AG09309 (cell line): Measurements from ENCODE around the gene BICRA.
"Not testable (repeated sequence)": the region's sequence is repeated elsewhere in the genome, so short reads cannot be mapped to it uniquely, and the experiment has no call there.

Experiments
- DNase-seq: peaks from one replicate; pipeline ENCODE4 v3.0.0-alpha.2; 2010; ENCODE audit warnings: low read depth
- H3K4me3 ChIP-seq: 2 replicates; pipeline ENCODE4 v1.5.1; 2011; ENCODE audit warnings: mild to moderate bottlenecking, low read depth, low read length, moderate library complexity; ENCODE audit not compliant: control insufficient read depth
- TF ChIP-seq, protein P1 (sequence below): IDR thresholded peaks from 2 replicates; pipeline ENCODE4 v1.5.1; 2011; ENCODE audit warnings: mild to moderate bottlenecking, low read depth, low read length, inconsistent platforms; ENCODE audit not compliant: insufficient read depth, control insufficient read depth; ENCODE audit errors: missing control alignments

The BICRA gene

GRCh38 chr19:47740866-47741519, 132.1 kb downstream of the BICRA start:
- H3K4me3 ChIP-seq: no peak overlapping the region
- TF ChIP-seq, protein P1, sequence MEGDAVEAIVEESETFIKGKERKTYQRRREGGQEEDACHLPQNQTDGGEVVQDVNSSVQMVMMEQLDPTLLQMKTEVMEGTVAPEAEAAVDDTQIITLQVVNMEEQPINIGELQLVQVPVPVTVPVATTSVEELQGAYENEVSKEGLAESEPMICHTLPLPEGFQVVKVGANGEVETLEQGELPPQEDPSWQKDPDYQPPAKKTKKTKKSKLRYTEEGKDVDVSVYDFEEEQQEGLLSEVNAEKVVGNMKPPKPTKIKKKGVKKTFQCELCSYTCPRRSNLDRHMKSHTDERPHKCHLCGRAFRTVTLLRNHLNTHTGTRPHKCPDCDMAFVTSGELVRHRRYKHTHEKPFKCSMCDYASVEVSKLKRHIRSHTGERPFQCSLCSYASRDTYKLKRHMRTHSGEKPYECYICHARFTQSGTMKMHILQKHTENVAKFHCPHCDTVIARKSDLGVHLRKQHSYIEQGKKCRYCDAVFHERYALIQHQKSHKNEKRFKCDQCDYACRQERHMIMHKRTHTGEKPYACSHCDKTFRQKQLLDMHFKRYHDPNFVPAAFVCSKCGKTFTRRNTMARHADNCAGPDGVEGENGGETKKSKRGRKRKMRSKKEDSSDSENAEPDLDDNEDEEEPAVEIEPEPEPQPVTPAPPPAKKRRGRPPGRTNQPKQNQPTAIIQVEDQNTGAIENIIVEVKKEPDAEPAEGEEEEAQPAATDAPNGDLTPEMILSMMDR: no peak

DNA sequence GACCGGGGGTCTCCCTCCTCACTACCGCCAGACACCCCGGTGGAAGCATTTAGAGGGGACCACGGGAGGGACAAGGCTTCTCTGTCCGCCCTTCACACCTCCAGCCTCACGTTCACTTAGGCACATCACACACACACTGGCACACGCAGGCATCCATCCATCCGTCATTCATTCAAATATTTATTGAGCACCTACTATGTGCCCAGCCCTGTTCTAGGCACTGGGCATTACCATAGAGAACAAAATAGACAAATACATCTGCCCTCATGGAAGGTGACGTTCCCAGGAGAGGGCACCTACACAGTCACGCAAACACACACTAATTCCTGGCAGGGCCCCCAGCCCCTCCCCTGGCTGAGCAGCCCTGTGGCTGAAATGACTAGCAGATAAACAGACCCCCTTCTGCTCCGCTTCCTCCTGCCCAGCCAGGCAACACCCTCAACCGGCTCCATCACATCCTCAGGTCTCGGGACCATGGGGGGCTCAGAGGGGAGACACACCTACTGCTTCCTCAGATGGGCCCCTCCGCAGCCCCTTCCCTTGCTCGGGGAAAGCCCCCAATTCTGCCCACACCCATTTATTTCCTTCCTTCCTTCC, 132.7 kb downstream of the BICRA start:
- TF ChIP-seq, protein P1: no peak
- no peak overlapping the region for H3K4me3 ChIP-seq
- no peak for DNase-seq

More at GRCh38 chr19:47740866-47741519, 132.1 kb downstream of the BICRA start:
- DNase-seq: no peak

DNA sequence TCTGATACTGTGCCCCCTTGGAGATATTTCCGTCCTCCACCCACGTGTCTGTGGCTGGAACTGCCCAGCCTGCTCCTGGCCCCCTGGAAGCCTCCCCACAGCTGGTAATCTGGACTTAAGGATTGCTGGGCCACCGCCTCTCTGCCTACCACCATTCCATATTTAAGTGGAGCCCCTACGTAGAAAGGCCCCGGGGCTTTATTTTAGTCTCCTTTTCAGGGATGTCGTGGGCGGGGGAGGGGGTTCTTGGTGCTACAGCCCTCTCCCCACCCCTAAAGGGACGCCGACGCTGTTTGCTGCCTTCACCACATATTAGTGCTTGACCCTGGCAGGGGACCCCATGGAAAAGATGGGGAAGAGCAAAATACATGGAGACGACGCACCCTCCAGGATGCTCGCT, 133.7 kb downstream of the BICRA start:
- TF ChIP-seq, protein P1: no peak
- DNase-seq: no peak
- H3K4me3 ChIP-seq: peak overlapping the region; percentile 17

GRCh38 chr19:47745010-47745901, 136.3 kb downstream of the BICRA start, which contains the start of gene NOP53:
Gene NOP53 (plus strand): TSS chr19:47745546. CDS start chr19:47745560, 14 bp downstream.
- peak; percentile 91 for DNase-seq
- TF ChIP-seq, protein P1: no peak
- H3K4me3 ChIP-seq: peak within 1 kb of the TSS; percentile 78

DNA sequence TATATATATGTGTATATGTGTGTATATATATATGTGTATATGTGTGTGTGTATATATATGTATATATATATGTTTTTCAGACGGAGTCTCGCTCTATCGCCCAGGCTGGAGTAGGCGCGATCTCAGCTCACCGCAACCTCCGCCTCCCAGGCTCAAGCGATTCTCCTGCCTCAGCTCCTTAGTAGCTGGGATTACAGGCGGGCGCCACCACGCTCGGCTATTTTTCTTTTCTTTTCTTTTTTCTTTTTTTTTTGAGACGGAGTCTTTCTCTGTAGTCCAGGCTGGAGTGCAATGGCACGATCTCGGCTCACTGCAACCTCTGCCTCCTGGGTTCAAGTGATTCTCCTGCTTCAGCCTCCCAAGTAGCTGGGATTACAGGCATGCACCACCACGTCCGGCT, 137.2 kb downstream of the BICRA start:
- DNase-seq: not testable (repeated sequence)
- peak overlapping the region; percentile 78 for H3K4me3 ChIP-seq

GRCh38 chr19:47749326-47749725, 140.4 kb downstream of the BICRA start:
- TF ChIP-seq, protein P1: no peak
- no peak overlapping the region for H3K4me3 ChIP-seq
- DNase-seq: no peak
